Measurements from ENCODE around the gene PIGM.

DNA sequence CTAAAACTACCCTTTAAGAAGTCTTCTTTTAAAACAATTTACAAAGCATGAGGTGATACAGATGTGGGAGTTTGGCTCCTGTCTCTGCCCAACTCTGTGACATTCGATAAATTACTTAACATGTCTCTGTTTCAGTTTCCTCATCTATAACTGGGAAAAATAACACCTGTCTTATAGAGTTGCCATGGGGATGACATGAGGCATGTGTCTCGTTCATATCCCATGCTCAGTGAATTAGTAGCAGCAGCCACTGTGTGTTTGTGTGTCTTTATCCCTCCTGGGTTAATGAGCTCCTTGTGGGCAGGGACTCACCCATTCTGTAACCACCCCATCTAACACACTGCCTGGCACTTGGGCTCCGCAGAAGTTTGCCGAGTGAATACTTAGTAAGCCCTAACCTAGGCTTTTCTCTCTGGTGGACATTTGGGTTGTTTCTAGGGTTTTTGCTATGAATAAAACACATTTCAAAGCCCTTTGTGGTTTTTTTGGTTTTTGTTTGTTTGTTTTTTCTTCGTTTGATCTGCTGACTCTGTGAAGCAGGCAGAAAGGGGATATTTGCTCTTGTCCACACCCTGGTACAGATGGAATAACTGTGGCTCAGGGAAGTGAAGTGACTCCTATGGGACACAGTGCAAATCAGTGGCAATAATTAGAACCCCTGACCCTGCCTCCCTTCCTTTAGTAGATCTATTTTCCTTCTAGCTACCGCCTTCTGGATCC, 48.8 kb upstream of the PIGM start:
- no peak for TF ChIP-seq EZH2 (IDR thresholded peaks at IDR 0.05; ENCODE audit: borderline replicate concordance, low read length)
- TF ChIP-seq, protein P1, sequence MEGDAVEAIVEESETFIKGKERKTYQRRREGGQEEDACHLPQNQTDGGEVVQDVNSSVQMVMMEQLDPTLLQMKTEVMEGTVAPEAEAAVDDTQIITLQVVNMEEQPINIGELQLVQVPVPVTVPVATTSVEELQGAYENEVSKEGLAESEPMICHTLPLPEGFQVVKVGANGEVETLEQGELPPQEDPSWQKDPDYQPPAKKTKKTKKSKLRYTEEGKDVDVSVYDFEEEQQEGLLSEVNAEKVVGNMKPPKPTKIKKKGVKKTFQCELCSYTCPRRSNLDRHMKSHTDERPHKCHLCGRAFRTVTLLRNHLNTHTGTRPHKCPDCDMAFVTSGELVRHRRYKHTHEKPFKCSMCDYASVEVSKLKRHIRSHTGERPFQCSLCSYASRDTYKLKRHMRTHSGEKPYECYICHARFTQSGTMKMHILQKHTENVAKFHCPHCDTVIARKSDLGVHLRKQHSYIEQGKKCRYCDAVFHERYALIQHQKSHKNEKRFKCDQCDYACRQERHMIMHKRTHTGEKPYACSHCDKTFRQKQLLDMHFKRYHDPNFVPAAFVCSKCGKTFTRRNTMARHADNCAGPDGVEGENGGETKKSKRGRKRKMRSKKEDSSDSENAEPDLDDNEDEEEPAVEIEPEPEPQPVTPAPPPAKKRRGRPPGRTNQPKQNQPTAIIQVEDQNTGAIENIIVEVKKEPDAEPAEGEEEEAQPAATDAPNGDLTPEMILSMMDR (IDR thresholded peaks at IDR 0.05; ENCODE audit: low read length), result no peak

All from OCI-LY1 (cell line).